Urothelium cell line (cell line): ENCODE measurements around the gene CASQ1.

ENCODE experiments used
- DNase-seq: peaks from one replicate; pipeline ENCODE4 v3.0.0; 2011; ENCODE audit warnings: low spot score, mixed read lengths
- FAIRE-seq: peaks from 2 replicates; lab custom pipeline; 2011; peaks lifted over from hg19 to GRCh38; lab: Jason Lieb, UNC

Gene CASQ1

DNA sequence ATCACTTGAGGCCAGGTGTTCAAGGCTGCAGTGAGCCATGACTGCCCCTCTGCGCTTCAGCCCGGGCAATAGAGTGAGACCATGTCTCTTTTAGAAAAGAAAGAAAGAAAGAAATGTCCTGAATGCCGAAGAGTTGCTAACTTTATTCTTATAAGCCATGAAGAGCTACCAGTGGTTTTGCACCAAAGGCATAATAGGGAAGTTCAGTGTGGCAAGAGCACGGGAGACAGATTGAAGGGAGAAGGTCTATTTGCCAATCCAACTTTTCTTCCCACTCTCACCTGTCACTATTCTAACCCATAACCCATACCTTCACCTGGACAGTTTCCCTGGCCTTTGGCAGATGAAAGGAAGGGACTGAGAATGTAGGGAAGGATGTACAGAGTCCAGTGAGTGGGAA lies 10.4 kb downstream of the CASQ1 start:
- DNase-seq, result no peak
- FAIRE-seq, result no peak

DNA sequence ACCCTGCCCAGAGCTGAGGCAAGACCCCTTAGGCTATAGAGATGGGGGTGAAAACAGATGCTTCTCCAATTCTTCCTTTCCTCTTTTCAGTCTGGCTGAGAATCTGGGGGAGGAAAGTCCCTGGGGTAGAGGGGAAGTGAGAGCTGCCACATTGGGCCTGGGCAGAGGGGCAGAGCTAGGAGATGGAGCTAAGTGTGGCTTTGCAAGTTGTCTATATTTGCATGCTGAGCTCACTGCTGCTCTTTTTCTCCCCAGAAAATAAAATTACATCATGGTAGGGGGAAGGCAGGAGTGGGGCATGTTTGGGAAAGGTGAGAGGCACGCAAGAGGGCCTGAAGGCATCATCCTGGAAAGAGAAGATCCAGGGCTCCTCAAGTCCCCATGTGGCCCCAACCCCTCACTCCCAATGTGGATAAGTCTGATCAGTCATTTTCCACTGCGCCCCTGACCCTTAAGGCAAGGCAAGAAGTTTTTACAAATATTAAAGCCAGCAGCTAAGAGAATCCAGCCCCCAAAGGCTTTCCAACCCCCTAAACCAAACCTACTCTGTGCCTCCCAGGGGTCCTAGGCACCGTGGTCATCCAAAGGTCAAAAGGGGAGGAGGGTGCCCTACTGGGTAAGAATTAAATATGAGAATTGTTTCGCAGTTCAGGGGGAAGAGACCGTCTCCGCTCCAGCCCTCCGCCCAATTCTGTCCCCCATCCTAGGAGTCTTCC lies 14.3 kb downstream of the CASQ1 start:
- no peak for DNase-seq
- FAIRE-seq, result no peak

DNA sequence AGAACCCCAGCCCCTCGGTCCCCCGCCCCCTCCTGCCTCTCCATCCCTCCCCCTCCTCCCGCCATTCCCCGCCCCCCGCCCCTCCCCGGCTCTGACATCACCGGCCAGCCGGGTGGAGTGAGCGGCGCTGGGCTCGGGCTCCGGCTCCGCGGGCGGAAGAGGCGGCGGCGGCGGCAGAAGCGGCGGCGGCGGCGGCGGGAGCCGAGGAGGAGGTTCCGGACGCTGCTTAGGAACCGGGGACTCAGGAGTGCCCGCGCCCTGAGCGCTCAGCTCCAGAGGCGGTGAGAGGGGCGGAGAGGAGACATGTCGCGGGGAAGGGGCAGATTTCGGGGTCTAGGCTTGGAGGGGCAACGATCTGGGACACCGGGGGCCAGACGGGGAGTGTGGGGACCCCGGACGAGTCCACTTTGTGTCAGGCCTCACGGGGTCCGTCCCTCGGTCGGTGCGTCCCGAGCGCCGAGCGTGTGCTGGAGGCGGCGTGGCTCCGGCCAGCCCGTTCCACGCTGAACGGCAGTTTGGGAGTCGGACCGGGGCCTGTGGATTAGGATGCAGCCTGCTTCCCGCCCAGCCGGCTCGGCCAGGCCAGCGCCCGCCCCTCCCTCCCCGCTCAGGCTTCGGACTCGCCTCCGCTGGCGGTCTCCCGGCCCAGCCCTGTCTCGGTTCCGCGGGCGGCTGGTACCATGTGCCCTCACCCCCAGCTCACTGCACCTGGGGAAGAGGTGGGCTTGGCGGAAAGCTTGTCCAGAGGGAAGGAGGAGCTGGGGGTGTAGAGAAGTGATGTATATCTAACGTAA lies 15.1 kb downstream of the CASQ1 start, which contains the start of gene PEA15:
TSS of gene PEA15 (plus strand) at position 143 of the 794 bp plus-strand sequence. CDS start 6,161 bp downstream, outside the sequence.
- FAIRE-seq, result no peak
- DNase-seq, result peak; percentile 93

DNA sequence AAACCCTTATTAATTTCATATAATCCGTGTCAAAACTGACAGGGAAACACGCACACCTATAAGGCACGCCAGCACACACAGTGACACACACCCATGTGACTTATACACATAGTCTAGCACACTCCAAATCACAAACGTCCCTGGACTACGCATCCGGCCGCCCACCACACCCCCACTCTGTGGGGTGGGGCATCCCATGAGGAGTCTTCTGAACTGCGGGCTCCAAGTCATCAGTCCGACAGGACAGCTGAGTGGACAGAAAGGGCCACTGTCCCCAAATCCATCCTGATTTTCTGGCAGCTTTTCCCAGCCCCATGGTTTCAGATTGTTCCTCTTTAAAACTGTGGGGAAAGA lies 15.6 kb downstream of the CASQ1 start:
- FAIRE-seq, result no peak

DNA sequence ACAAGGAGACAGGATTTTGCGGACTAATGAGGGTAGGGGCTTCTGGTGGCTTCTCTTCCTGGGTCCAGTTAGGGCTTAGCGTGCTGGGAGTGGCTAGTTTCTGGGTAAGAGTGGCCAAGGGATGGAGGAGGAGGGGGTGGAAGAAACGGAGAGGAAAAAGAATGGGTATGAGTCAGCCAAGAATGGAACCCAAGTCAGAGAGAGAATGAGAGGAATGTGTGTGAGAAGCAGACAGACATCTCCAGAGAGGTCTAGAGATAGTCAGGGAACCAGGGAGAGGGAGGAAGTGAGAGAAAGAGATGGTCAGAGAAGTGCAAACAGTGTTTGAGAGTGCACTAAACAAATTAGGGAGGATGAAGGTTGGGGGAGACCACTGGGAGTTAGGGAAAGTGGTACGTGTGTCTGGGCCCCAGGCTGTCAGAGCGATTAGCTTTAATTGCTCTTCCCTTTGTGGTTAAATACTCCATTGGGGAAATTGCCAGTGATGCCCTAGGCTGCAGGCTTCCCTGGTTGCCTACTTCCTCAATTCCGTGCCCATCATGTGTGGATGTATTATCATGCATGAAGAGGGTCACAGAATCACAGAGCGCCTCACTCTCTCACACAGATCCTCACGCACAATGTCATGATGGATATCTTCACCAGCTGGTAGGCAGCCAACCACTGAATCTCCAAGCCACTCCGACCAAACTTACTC lies 16.2 kb downstream of the CASQ1 start:
- peak; percentile 82 for DNase-seq
- no peak for FAIRE-seq

More for the DNA sequence above, 15.6 kb downstream of the CASQ1 start:
- DNase-seq, result peak; percentile 61

DNA sequence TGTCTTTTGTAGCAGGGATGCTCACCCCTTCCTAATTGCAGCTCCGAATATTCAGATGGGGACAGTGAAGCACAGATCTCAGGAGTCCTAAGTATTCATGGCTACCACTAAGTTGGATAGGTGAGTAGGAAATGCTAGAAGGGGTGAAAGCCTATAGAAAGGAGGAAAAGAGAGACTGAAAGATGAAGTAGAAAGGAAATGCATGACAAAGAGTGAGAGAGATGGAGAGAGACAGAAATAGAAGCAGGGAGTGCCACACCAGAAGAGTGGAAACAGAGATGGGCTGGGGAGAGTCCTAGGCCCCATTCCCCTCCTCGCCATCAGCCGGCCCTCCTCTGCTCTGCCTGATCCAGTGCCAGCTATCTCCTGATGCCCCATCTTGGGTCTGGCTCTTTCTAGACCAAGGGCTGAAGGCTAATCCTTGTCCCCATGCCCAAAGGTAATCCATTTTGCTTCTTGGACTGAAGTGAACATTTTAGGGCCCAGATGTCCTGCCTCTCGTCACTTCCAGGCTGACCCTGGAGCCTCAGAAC lies 16.8 kb downstream of the CASQ1 start:
- FAIRE-seq, result no peak

DNA sequence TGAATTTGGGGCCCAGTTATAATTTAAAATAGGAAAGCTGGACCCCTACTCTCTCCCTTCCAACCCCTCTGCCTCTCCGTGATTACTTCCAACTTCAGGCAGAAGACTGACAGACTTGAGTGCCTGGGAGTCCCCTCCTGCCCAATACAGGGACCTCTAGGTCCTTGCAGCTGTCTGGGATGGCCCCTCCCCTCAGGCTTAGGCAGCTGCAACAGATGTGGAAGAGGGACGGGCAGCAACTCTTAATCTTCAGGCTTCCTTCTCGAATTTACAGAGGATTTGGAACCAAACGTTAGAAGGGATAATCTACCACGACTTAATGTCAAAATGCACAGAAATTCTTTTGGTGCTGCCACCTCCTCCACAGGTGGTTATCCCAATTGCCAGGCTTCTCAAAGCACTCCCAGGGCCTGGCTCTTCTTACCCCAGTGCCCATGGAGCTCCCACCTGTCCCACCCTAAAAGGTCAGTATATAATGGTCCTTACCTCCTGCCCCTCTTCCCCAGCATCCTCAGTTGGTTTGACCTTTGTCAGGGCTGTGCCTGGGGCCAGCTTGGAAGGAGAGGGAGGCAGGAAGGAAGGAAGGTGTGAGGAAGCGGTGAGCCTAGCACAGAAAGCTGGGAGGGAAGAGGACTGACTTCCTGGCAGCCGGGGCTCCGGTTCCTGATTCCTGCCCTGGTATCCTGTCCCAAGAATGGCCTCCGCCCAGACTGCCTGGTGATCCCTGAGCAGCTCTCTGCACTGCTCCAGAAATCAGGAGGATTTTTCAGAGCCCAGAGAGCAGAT lies 17.6 kb downstream of the CASQ1 start:
- DNase-seq (no peak), FAIRE-seq (no peak)

More for the DNA sequence above, 16.8 kb downstream of the CASQ1 start:
- no peak for DNase-seq

DNA sequence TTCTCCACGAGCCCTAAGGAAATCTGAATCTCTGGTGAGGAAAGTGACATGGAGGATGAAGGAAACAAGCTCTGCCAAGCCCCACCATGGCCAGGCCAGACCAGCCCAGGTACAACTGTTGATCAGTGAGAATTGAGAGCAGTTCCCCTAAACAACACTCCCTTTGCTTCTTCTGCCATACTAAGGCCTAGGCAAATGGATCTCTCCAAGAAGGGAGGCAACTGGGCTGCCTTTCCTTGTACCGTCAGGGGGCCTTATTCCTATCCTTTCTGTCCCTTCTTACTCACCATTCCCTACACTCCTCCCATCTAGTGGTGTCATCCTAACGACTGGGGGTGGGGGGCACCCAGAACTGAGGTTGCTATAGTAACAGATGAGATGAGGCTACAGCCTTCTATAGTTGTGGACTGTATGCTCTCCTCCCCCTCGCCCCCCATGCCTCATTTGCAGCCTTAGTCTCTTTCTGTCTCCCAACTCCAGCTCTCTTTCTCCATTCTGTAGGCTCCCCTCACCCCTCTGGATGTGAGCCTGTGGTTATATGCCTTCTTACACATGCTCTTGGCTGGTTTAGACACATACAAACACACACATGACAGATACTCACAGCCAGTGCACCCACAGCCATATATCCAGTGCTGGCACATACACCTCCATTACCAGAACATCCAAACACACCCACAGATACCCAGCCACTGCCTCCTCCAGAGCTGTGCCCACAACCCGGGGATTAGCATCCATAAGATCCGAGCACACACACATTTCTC lies 18.4 kb downstream of the CASQ1 start:
- DNase-seq (no peak), FAIRE-seq (no peak)

DNA sequence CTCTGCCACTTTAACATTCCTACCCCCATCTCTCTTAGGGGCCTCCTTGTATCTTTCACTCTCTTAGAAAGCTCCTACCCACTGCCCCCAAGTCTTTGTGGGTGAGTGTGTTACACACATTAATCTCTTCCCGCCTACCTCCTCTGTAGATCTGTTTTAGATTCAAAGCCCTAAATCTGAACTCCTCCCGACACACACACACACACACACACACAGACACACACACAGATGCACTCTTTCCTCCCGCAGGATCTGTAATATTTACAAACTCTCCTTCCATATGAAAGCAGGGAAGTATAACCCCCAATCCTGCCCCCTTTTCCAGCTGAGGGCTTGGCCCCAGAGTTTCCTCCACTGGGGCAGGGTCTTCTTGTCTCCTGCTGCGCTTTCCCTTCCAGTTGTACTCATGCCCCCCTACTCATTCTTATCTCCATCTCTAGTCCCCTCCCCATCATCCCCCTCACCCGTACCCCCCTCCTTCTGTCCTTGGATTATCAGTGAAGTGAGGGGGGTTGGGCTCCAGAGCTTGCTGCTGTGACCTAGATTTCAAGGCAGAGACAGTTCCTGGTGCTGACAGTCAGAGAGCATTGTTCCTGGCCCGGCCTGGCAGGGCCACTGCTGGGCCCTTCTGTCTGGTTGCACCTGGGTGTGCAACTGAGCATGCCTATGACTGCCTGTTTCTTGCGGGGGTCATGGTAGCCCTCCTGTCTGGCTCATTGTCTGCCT lies 19.1 kb downstream of the CASQ1 start:
- DNase-seq (no peak), FAIRE-seq (no peak)

DNA sequence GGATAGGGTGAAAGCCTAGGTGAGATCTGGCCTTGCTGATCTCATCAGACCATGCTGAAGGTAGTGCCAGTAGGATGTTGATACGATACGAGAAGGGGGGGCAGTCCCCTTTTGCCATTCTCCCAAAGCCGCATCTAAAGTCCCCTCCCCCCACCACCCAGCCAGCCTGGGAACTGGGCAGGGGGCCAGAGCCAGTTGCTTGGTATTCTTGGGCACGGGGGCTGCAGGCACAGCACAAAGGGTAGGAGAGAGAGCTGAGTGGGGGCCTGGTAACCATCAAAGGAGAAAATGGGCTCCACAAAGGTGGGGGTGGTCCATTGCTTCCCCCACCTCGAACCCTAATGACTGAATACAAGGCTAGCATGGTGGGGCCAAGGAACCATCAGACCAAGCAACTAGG lies 20.2 kb downstream of the CASQ1 start:
- DNase-seq, result no peak
- no peak for FAIRE-seq

DNA sequence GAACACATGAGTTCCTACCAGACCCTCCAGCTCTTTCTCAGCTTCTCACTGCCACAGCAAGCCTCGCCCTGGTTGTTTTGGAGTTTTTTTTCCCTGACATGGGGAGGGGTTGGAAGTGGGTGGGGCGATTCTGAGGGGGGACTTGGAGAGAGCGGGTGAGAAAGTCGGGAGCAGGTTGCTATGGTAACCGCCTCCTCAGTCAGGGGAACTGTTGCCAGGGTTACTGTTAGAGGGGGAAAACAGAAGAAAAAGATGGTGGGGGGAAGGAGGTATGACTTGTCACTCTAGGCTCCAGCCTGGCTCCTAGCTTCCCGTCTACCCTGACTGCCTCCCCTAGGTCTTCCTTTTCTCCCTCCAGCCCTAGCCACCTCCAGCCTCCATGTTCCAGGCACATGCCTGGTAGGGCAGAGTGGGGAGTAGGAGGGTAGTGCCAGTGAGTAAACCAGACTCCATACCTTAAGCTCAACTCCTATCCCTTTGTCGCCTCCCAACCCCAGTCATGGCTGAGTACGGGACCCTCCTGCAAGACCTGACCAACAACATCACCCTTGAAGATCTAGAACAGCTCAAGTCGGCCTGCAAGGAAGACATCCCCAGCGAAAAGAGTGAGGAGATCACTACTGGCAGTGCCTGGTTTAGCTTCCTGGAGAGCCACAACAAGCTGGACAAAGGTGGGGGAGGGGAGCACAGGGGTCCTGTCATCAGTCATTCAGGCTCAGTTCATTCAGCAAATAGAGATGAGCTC lies 20.8 kb downstream of the CASQ1 start:
- no peak for FAIRE-seq

DNA sequence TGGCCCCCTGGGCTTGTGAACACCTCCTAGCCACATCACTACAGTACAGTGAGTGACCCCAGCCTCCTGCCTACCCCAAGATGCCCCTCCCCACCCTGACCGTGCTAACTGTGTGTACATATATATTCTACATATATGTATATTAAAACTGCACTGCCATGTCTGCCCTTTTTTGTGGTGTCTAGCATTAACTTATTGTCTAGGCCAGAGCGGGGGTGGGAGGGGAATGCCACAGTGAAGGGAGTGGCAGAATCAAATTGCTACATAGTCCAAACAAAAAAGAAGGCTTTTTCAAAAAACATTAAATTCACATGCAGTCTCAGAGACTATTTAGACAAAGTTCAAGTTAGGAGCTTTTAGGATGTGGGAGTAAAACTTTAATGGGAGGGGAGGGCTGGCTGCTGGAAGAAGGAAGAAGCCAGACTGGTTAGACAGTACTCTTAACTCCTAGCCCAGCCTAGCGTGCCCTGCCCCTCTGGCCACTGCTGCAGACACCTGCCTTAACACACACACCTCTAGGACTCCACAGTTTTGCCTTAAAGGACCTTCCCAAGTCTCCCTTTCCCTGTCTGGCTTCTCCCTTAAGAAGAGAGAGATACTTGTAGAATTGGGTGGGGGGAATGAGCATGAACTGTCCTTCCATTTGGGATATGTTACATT lies 24.2 kb downstream of the CASQ1 start:
- no peak for DNase-seq
- no peak for FAIRE-seq

More for the DNA sequence above, 20.8 kb downstream of the CASQ1 start:
- no peak for DNase-seq

DNA sequence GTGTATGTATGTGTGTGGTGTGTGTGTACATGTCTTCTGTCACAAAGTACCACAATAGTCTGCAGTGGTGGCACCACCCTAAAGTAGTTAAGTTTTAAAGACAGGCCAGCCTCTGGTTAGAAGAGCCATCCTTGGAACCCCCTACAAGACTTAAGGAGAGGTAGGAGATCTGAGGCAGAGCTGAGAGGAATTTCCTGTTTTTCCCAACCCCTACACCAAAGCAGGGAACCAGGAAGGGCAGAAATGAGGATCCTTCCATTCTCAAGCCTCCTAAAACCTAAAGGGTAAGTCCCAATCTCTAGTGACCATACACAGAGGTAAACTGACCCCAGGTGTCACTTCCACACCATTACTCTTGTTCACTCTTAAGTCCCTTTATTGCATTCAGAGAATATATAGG lies 25.9 kb downstream of the CASQ1 start:
- DNase-seq, result no peak
- FAIRE-seq, result no peak

DNA sequence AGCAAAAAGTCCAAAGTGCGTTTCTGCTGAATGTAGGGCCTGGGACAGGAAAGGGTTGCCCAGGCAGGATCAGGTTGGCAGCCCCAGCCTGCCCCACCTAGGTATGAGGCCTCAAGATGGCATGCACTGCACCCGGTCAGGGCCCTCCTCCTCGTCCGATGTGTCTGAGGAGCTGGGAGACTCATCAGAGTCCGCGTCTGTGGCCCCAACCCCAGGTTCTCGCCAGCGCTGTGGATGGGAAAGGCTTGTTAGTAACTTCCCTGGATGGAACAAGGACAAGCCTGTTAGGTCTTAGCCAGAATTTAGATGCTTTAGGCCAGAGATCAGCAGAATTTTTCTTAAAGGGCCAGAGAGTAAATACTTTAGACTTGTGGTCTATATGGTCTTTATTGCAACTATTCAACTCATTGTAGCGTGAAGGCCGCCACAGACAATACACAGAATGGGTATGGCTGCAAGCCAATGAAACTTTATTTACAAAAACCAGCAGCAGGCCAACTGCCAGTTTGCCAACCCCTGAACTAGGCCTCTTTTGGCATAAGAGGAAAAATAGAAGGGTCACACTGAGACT lies 27.2 kb downstream of the CASQ1 start:
- no peak for FAIRE-seq
- DNase-seq, result no peak

DNA sequence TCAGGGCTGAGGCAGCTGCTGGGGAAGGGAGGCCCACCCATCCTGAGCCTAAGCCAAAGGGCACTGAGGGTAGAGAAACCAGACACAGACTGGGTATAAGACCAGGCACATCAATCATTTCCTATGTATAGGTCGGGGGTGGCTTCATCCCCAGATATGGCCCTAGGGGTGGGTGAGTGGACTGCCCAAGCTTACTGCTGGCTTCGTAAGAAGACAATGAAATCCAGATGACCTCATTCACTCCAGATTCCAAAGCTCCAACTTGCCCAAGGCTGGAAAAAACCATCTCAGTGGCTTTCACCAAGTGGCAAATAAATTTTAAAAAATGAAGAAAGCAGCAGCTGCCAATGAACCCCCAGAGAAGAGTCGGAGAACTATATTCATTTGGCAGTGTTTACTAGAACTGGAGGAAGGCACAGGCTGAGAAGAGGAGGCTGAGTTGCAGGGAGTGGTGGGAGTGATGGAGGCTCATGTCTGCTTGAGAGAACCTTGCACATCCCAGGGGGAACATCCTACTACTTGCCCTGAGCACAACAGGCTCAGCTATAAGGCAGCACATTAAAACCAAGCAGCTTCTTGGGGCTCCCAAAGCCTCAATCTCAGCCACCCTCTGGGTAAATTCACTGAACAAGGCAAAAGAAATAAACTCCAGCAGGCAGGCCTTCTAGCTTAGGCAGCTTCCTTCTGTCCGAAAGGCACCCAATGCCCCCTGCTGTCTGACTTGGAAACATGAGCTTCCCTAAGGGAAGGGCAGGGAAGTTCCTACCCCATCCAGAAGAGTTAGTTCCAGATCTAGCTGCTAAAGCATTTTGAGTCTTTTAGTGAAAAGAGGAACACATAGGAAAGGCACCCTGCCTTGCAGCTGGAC lies 28.9 kb downstream of the CASQ1 start:
- FAIRE-seq (no peak), DNase-seq (peak; percentile 30)

DNA sequence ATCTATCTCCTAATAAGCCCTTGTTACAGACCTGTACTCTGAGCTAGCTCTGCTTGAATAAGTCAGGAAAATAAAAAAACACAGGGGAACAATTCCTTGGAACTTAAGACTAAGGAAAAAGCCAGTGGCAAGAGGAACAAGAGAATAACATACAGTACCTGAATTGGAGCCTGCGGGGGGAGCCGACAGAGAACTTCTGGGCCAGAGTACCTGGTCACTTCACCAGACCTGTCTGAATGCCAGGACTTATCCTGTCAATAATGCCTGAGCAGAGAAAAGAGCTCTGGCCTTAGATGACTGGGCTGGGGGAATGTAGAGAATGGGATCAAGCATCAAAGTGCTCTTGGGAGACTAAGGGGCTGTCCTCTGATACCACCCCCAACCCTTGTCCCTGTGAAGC lies 29.9 kb downstream of the CASQ1 start:
- no peak for FAIRE-seq
- no peak for DNase-seq

DNA sequence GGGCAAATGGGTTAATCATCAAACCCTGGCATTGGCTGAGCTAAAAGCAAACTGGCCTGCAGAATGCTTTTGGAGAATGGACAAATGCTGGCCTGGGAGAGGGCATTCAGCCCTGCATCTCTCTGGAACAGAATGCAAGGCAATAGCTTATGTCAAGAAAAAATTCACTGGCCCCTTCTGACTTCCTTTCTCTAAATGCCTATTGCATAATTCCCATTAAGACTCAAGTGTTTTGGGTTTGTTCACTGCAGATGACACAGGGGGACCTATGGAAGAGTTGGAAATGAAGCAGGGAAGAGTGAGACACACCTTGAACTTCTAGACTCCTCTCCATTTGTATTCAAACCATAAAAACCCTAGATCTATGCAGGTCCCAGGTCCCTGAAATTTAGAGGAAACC lies 30.7 kb downstream of the CASQ1 start:
- DNase-seq, result no peak
- FAIRE-seq, result no peak
